Spleen (tissue), 7 donors: ENCODE measurements around the gene MAGEB4.

ENCODE experiments used
- CTCF ChIP-seq, 11 experiments: fragments of 200-600 bp in 7 of 11; fragments of 450-650 bp in 4 of 11; sonication (generic) in 4 of 11; IDR thresholded peaks in 8 of 11; conservative IDR thresholded peaks in 3 of 11; 1 replicate in 7 of 11; 2 replicates in 4 of 11; pipeline versions ENCODE4 v1.4.0 to v1.8.0; 2016 to 2021; ENCODE audit warnings: antibody characterized with exemption in 11 of 11, inconsistent platforms in 4 of 11, mild to moderate bottlenecking in 1 of 11
- POLR2AphosphoS5 ChIP-seq, 3 donors: sonication (generic); formaldehyde crosslinking; IDR thresholded peaks; one replicate each; pipeline ENCODE4 v1.5.1; 2017; ENCODE audit warnings: antibody characterized with exemption in 3 of 3
- donor health status: DM: no; HTN: no; CAD: no; lungs with moderate emphysema.
- donor health status: DM: no; HTN: no; CAD: no.
- donor health status: DM: no; HTN: no; CAD: no.

- TF ChIP-seq CTCF (IDR thresholded peaks at IDR 0.05 in 8 of 11, conservative IDR thresholded peaks at IDR 0.05 in 3 of 11) (no peak), POLR2AphosphoS5 (IDR thresholded peaks at IDR 0.05) (no peak)
Measured at GRCh38 chrX:30278365-30278764, 36.6 kb downstream of the MAGEB4 start.
